Measurements from ENCODE around the gene ADAMTS18. TPM values are rescaled to one million over a fixed set of nuclear protein-coding genes. Genes with fewer than 3 reads are reported as not detected.

ADAMTS18 gene
- total and polyA plus RNA-seq, 4 donors = under 0.01 to 0.17 TPM; not detected in 2

DNA sequence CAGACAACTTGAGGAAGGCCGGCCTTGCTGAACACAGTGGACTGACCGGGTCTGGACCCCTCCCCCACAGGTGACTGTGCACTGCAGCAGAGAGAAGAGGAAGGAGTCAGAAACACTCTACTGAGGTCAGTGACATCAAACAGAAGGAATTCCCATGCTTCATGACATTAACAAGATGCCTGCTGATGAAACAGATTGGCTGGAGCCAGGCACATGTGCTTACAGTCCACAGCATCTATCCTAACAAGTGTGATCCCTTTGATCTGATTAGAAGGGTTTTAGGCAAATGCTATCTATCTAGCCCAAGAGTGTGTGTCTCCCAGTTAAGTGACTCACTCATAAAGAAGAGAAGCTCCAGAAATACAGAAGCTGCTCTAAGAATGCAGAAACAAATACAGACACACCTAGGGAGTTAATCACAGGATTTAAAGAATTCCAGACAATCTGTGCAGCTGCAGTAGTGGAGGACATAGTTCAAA lies 145.5 kb downstream of the ADAMTS18 start:
- Histone ChIP-seq H3K4me1 (ENCODE audit: control insufficient read depth in 4 of 4, insufficient read depth in 4 of 4, low read length in 3 of 4) (no peaks in the 10 kb centered on the region), H3K36me3 (ENCODE audit: control insufficient read depth in 4 of 4, insufficient read depth in 3 of 4, low read depth in 1 of 4, low read length in 3 of 4) (no peaks in the 10 kb centered on the region), H3K27ac (ENCODE audit: low read depth in 1 of 2, low read length in 2 of 2) (no peak overlapping the region), H3K9me3 (ENCODE audit: control insufficient read depth in 4 of 4, low read length in 3 of 4) (no peaks in the 10 kb centered on the region), H3K4me3 (ENCODE audit: low read depth in 1 of 3, low read length in 3 of 3) (no peak overlapping the region), H3K9ac (ENCODE audit: low read depth in 1 of 2, low read length in 2 of 2) (no peak overlapping the region), H3K27me3 (ENCODE audit: control insufficient read depth in 4 of 4, insufficient read depth in 4 of 4, low read length in 3 of 4) (no peaks in the 10 kb centered on the region)
- no peak for DNase-seq (ENCODE audit: low spot score)
- TF ChIP-seq, protein P1, sequence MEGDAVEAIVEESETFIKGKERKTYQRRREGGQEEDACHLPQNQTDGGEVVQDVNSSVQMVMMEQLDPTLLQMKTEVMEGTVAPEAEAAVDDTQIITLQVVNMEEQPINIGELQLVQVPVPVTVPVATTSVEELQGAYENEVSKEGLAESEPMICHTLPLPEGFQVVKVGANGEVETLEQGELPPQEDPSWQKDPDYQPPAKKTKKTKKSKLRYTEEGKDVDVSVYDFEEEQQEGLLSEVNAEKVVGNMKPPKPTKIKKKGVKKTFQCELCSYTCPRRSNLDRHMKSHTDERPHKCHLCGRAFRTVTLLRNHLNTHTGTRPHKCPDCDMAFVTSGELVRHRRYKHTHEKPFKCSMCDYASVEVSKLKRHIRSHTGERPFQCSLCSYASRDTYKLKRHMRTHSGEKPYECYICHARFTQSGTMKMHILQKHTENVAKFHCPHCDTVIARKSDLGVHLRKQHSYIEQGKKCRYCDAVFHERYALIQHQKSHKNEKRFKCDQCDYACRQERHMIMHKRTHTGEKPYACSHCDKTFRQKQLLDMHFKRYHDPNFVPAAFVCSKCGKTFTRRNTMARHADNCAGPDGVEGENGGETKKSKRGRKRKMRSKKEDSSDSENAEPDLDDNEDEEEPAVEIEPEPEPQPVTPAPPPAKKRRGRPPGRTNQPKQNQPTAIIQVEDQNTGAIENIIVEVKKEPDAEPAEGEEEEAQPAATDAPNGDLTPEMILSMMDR (IDR thresholded peaks at IDR 0.05; ENCODE audit: low read depth, low read length, missing input control) = no peak
- TF ChIP-seq HNF4A (conservative IDR thresholded peaks at IDR 0.05) (no peak), NR2F2 (IDR thresholded peaks at IDR 0.05) (no peak), RAD21 (IDR thresholded peaks at IDR 0.05) (no peak), YY1 (IDR thresholded peaks at IDR 0.05) (no peak), HNF4G (IDR thresholded peaks at IDR 0.05) (no peak), TAF1 (conservative IDR thresholded peaks at IDR 0.05) (no peak), SP1 (IDR thresholded peaks at IDR 0.05) (no peak), GABPA (IDR thresholded peaks at IDR 0.05 in 1 of 2, conservative IDR thresholded peaks at IDR 0.05 in 1 of 2) (no peak), RXRA (IDR thresholded peaks at IDR 0.05) (no peak), EGR1 (IDR thresholded peaks at IDR 0.05; ENCODE audit: low read depth in 2 of 2) (no peak), FOXA1 (IDR thresholded peaks at IDR 0.05) (no peak), FOXA2 (IDR thresholded peaks at IDR 0.05) (no peak)
- TF ChIP-seq, protein P2, sequence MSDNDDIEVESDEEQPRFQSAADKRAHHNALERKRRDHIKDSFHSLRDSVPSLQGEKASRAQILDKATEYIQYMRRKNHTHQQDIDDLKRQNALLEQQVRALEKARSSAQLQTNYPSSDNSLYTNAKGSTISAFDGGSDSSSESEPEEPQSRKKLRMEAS (IDR thresholded peaks at IDR 0.05) = no peak
- TF ChIP-seq, protein P3, sequence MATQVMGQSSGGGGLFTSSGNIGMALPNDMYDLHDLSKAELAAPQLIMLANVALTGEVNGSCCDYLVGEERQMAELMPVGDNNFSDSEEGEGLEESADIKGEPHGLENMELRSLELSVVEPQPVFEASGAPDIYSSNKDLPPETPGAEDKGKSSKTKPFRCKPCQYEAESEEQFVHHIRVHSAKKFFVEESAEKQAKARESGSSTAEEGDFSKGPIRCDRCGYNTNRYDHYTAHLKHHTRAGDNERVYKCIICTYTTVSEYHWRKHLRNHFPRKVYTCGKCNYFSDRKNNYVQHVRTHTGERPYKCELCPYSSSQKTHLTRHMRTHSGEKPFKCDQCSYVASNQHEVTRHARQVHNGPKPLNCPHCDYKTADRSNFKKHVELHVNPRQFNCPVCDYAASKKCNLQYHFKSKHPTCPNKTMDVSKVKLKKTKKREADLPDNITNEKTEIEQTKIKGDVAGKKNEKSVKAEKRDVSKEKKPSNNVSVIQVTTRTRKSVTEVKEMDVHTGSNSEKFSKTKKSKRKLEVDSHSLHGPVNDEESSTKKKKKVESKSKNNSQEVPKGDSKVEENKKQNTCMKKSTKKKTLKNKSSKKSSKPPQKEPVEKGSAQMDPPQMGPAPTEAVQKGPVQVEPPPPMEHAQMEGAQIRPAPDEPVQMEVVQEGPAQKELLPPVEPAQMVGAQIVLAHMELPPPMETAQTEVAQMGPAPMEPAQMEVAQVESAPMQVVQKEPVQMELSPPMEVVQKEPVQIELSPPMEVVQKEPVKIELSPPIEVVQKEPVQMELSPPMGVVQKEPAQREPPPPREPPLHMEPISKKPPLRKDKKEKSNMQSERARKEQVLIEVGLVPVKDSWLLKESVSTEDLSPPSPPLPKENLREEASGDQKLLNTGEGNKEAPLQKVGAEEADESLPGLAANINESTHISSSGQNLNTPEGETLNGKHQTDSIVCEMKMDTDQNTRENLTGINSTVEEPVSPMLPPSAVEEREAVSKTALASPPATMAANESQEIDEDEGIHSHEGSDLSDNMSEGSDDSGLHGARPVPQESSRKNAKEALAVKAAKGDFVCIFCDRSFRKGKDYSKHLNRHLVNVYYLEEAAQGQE (IDR thresholded peaks at IDR 0.05) = no peak
- 30% methylated on average over 2 of the region's 2 CpGs for WGBS

DNA sequence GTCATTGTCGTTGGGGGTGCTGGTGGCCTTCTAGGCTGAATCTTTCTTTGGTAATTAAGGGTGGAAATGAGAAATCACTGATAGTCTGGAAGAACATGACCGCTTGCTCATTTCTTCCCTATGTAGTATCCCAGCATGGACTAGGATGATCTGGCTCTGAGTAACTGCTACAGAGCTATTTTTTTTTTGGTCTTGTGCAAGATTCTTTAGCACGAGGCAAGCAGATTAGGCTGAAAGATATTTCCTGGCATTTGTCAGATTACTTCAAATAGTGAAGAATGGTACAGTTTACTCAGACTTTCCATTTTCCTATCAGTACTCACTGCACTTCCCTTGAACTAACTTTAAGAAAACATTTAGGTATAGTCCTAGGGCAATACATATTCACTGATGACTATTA lies 146.6 kb downstream of the ADAMTS18 start:
- 64% methylated on average over 3 of the region's 3 CpGs for WGBS
- Histone ChIP-seq H3K4me1 (ENCODE audit: control insufficient read depth in 4 of 4, insufficient read depth in 4 of 4, low read length in 3 of 4) (no peaks in the 10 kb centered on the region), H3K27me3 (ENCODE audit: control insufficient read depth in 4 of 4, insufficient read depth in 4 of 4, low read length in 3 of 4) (no peaks in the 10 kb centered on the region)

More for the DNA sequence above, 146.6 kb downstream of the ADAMTS18 start:
- TF ChIP-seq RXRA (IDR thresholded peaks at IDR 0.05) = no peak
- TF ChIP-seq JUND (IDR thresholded peaks at IDR 0.05) = no peak
- no peak for TF ChIP-seq NR2F2 (IDR thresholded peaks at IDR 0.05)
- TF ChIP-seq RAD21 (IDR thresholded peaks at IDR 0.05) = no peak
- no peak for TF ChIP-seq FOXA1 (IDR thresholded peaks at IDR 0.05)
- TF ChIP-seq SP1 (IDR thresholded peaks at IDR 0.05) = no peak
- TF ChIP-seq, protein P3 (IDR thresholded peaks at IDR 0.05) = no peak
- TF ChIP-seq, protein P4, sequence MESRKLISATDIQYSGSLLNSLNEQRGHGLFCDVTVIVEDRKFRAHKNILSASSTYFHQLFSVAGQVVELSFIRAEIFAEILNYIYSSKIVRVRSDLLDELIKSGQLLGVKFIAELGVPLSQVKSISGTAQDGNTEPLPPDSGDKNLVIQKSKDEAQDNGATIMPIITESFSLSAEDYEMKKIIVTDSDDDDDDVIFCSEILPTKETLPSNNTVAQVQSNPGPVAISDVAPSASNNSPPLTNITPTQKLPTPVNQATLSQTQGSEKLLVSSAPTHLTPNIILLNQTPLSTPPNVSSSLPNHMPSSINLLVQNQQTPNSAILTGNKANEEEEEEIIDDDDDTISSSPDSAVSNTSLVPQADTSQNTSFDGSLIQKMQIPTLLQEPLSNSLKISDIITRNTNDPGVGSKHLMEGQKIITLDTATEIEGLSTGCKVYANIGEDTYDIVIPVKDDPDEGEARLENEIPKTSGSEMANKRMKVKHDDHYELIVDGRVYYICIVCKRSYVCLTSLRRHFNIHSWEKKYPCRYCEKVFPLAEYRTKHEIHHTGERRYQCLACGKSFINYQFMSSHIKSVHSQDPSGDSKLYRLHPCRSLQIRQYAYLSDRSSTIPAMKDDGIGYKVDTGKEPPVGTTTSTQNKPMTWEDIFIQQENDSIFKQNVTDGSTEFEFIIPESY (IDR thresholded peaks at IDR 0.05) = no peak
- H3K4me3 ChIP-seq (ENCODE audit: low read depth in 1 of 3, low read length in 3 of 3) = no peak overlapping the region
- H3K9ac ChIP-seq (ENCODE audit: low read depth in 1 of 2, low read length in 2 of 2) = no peak overlapping the region
- H3K9me3 ChIP-seq (ENCODE audit: control insufficient read depth in 4 of 4, low read length in 3 of 4) = no peaks in the 10 kb centered on the region
- H3K36me3 ChIP-seq (ENCODE audit: control insufficient read depth in 4 of 4, insufficient read depth in 3 of 4, low read depth in 1 of 4, low read length in 3 of 4) = no peaks in the 10 kb centered on the region
- DNase-seq (ENCODE audit: low spot score) = no peak
- H3K27ac ChIP-seq (ENCODE audit: low read depth in 1 of 2, low read length in 2 of 2) = no peak overlapping the region

Data from liver (tissue), 9 donors.